Left ventricle myocardium superior (tissue), 1 donor: ENCODE measurements around the gene NOTCH4. TPM values are rescaled to one million over a fixed set of nuclear protein-coding genes. Genes with fewer than 3 reads are reported as not detected.

Experiments used
- ATAC-seq: fragments of 200-7000 bp; cut with Tn5 transposase; one replicate; pipeline ENCODE4 v1.9.1; 2020; ENCODE audit warnings: mild to moderate bottlenecking, moderate library complexity
- DNase-seq: peaks from one replicate; pipeline ENCODE4 v3.0.0-alpha.2; 2020
- intact Hi-C: fragments of 100-400 bp; cut with micrococcal nuclease; formaldehyde crosslinking; loops from one replicate; pipeline ENCODE4 v1.11.0; 2022
- microRNA-seq: library from miRNA; unstranded; fragments of <30 nt; microRNA quantifications from one replicate; pipeline ENCODE4 v1.2.0, GENCODE V29; 2020; ENCODE audit warnings: borderline number of aligned reads
- total RNA-seq: library from RNA; stranded (reverse); fragmentation: NEBNext Ultra II Directional; extraction: Animal tissue kit (Norgen Biotek cat#: 25700); gene quantifications from one replicate; pipeline ENCODE4 v1.2.1, GENCODE V29; 2021
- donor health status: DM: no; HTN: yes; CAD: no; lungs with severe emphysema.

Gene NOTCH4
- total RNA-seq, 1 donor from 2014 or later, result 22.5 TPM

DNA sequence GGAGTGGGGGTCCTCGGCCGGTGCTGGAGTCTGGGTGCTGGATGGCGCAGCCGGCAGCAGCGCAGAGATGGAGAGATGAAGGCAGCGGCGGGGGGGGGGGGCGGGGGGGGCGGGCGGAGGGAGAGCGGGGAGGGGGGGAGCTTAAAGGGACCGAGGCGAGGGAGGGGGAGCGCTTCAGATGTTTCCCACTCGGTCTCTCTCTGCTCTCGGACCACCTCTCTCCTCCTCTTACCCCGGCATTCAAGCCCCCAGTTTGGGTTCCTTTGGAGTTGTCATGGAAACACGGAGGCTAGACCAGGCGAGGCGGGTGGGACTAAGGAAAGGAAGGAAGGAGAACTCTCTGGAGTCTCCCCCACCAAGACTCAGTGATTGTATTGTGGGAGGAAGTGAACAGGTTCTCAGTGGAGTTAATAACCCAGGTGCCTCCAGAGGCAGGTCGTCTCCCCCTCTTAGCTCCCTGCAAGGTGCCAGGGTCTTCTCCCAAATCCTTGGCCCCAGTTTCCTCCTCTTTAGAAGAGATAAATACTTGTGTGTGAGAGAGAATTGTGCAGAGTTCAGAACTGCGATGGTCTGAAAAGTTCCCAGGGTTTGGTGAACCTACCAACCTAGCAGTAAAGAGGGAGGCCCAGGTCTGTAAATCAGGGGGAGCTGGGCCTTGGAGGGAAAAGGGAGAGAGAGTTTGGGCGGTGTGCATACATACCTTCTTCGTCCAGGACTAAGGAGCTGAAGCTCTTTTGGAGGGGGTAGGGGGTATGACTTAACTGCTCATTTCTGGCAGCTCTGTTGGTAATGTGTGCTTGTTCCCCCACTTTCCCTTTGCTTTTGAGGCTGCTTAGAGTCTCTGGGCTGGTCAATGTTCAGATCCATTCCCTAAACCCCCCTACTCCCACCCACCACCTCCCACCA, 71.8 kb downstream of the NOTCH4 start, which contains the start of gene PRRT1:
Gene PRRT1 (minus strand): TSS at position 77 of the 906 bp plus-strand sequence. CDS start 112 bp downstream, outside the sequence.
- no peak for ATAC-seq
- intact Hi-C loops, result no loop called here
- no peak for DNase-seq

DNA sequence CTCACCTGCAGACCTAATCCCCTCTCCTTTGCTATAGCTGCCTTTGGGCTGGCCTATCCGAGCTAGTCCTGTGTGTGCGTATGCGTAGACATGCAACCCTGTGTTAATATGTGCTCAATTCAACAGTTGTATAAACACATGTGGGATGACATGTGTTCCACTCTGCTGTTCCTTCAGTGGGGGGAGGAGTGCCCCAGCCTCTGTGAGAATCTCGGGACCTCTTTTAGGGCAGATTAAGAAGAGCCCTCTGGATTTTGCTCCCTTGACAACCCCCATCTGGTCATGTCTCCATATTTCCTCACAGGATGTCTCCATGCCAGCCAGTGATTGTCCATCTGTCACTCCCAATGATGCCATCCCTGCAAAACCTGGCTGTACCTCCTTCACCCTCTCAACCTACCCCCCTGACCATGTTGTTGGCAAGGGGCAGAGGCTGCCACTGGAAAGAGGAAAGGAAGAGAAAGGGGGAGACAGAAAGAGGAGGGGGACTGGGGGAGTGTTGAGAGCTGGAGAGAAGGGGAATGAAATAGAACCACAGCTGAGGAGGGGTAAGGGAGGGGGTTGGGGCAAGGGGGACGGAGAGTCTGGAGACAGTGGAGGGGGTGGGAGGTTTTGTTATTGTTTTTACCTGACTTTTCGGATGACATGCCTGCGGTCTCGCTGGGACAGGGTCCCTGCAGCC, 72.5 kb downstream of the NOTCH4 start:
- no peak for DNase-seq

DNA sequence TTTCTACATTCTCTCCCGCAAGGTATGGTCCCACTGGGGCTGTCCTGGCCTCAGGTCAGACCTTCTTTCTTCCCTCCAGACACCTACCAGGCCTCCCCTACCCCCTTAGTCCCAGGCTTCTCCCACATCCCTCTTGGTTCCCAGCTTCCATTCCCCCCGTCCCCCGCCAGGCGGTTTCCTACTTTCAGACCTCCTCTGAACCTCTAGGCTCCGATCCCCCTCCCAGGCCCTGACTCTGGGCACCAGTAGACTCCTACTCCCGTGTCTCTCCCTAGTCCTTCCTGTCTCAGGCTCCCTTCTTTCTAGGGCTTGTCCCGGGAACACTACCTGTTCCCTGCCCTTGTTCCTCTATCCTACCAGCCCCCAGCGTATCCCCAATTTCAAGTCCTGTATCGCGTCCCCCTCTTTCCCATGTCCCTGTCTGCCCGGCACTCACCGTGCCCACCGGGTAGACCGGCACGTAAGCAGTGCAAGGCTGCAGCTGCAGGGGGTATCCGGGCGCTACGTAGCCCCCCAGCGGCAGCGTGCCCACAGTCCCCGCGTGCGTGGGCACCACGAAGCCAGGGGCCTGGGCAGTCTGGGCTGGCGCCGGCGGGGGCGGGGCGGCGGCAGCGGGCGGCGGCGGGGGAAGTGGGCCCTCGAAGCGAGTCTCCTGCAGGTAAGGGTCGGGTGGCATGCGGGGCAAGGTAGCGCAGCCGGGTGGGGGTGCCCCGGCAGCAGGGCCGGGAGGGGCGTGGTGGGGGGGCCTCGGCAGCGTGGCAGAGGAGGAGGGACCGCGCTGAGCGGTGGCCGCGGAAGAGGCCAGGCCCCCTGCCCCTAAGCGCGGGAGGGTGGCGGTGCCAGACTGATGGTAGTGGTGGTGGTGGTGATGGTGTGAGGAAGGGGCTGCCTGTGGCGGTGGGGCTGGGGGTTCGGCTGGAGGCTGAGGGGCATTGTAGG, 73.7 kb downstream of the NOTCH4 start:
- ATAC-seq (no peak), DNase-seq (no peak)
- intact Hi-C loops, result no loop called here

More for the DNA sequence above, 72.5 kb downstream of the NOTCH4 start:
- ATAC-seq, result no peak
- intact Hi-C loops, result no loop called here

DNA sequence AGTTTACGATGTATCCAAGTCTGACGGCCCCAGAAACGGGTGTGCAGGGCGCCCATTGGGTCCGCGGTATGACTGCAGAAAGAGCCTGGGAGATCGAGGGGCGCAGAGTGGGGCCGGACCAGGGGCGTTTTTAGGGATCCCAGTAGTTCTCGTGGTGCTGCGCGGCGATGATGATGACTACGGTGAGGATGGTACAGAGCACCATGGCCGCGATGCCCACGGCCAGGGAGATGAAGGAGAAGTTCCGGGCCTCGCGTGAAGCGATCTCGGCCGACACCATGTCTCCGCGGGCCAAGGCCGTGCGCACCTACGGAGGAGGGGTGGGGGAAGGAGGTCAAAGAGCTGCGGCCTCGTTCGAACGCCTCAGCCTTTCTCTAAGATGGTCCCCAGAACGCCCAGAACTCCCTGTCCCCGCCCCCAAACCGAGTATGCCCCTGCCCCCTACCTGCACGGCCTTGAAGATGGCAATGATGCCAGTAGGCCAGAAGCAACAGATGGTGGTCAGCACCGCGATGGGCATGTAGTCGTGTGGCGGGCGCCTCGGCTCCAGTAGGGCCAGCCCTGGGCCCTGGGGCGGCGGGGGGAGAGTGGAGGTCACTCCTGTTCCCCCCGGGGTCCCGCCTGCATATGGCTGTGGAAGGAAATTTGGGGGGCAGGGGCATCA, 74.6 kb downstream of the NOTCH4 start:
- no peak for DNase-seq
- no peak for ATAC-seq
- intact Hi-C loops, result no loop called here

DNA sequence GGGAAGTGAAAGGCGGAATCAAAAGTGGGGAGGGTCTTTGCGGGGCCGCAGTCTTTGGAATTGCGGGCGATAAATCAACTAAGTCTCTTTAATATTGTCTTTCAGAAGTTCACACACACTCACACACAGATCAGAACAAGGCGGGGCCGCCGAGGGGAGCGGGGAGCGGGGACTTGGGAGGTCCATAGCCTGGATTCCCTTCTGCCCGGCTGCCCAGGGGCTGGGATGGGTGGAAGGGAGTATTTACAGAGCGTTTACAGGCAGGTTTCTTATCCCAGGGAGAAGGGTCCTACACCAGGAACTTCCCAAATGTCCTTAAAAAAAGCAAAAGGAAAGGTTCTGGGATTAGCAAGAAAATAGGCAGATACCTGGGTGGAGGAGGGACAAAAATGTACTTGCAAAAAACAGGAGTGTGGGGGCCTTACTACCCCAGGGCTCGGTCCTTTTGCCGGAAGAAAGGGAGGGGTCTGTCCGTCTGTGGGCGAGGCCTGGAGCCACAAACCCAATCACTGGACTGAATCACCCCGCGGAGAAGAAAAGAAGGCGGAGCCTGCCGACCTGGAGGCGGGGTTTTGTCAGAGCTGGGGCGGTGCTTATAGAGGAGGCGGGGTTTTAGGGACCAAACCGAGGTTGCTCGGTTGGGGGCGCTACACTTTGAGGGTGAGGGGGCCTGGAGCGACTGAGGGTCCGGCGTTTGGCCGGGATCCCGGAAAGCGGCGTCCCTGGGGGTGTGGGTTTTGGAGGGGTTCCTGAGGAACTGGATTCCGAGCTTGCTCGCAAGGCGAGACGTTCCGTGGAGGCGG, 75.4 kb downstream of the NOTCH4 start:
- DNase-seq (peak; percentile 76), ATAC-seq (peak; percentile 39)
- intact Hi-C loops, result no loop called here

DNA sequence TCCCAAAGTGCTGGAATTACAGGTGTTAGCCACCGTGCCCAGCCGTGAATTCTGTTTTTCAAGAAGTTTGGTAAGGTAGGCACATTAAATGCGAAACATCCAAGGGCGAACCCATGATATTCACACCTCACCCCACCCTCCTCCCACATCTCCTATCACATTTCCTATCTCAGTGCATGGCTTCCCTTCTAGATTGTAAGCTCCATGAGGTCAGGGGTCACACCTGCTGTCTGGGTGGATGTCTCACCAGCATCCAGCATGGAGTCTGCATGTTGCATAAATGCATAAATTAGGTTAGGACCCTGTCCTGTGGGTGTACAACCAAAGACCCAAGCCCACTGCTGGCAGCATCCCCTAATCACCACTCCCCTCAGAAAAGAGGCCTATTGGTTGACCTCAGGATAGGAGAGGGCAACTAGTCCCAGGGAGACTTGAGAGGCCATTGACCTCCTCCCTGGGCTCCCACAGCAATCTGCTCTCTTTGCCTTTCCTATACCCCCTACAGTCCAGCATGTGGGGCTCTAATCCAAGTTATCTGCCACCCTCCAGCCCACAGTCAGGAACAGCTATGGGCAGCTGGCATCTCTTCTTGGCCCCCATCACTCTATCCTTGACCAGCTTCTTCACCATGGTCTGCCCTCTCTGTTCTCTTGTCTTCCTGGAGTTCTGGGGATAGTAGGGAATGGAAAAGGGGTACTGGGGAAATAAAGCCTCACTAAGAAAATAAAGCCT, 76.3 kb downstream of the NOTCH4 start:
- DNase-seq (no peak), ATAC-seq (no peak)
- intact Hi-C loops, result no loop called here

DNA sequence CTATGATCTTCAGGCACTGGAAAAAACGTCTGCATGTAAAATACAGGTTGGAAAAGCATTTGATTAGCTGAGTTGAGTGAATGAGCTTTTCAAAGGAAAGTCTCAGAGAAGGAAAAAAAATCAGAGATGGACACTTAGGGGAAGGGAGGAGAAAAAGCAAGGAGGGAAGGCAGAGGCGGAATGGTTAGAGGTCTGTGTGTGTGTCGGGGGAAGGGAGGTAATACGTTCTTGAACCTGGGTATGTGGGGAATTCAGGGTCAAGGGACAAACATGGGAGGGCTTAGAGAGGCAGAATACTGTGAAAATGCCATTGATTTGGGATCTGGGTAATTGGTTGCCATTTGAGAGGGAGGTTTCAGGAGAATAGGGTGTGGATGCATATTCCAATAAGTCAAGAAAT, 77.2 kb downstream of the NOTCH4 start:
- intact Hi-C loops, result no loop called here
- DNase-seq, result no peak
- ATAC-seq, result no peak

DNA sequence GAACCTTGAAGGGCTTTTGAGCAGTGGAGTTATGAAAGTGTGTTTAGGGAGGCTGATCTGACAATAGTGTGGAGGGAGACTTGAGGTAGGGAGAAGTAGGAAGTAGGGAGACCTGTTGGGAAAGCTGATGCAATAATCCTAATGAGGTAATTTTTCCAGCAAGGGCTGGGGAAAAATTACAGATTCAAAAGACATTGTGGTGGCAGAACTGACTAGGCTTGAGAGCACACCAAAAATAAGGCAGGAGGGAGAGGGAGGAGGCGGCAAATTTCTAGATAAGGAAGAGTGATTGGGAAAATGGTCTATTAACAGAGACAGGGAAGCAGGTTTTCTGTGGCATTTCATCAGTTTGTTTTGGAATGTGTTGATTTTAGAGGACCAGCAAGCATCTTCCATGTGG, 77.6 kb downstream of the NOTCH4 start:
- ATAC-seq, result no peak
- intact Hi-C loops, result no loop called here
- DNase-seq, result no peak

Small RNA genes lying within 50 kb of the gene (microRNA-seq; reads per million reads assigned to microRNA genes)
- not detected for gene MIR6721
- not detected for gene MIR6833

Other genes starting within 250 kb of the NOTCH4 start
- gene C4A, start 242.0 kb downstream of the NOTCH4 start, total RNA-seq, result 96.3 TPM
- gene C4B, start 209.3 kb downstream of the NOTCH4 start, total RNA-seq, result 84.0 TPM
- 0.52 TPM for gene CYP21A2, start 185.7 kb downstream of the NOTCH4 start, total RNA-seq
- 64.1 TPM for gene TNXB, start 114.7 kb downstream of the NOTCH4 start, total RNA-seq
- gene ATF6B, start 95.8 kb downstream of the NOTCH4 start, total RNA-seq, result 26.8 TPM
- gene FKBPL, start 93.8 kb downstream of the NOTCH4 start, total RNA-seq, result 2.6 TPM
- gene PRRT1, start 72.1 kb downstream of the NOTCH4 start, total RNA-seq, result 0.27 TPM
- gene PPT2, start 69.9 kb downstream of the NOTCH4 start, total RNA-seq, result 22.6 TPM
- 7.7 TPM for gene EGFL8, start 59.5 kb downstream of the NOTCH4 start, total RNA-seq
- 49.7 TPM for gene AGPAT1, start 48.0 kb downstream of the NOTCH4 start, total RNA-seq
- gene RNF5, start 45.7 kb downstream of the NOTCH4 start, total RNA-seq, result 94.1 TPM
- gene AGER, start 39.8 kb downstream of the NOTCH4 start, total RNA-seq, result 3.0 TPM
- gene PBX2, start 33.9 kb downstream of the NOTCH4 start, total RNA-seq, result 46.5 TPM
- gene GPSM3, start 31.4 kb downstream of the NOTCH4 start, total RNA-seq, result 5.9 TPM
- not detected for gene TSBP1, start 147.8 kb upstream of the NOTCH4 start, total RNA-seq
- not detected for gene BTNL2, start 183.1 kb upstream of the NOTCH4 start, total RNA-seq
- gene HLA-DRA, start 215.8 kb upstream of the NOTCH4 start, total RNA-seq, result 109 TPM